Heart right ventricle (tissue), 16 donors: ENCODE data around the gene TUBGCP3. TPM values are rescaled to one million over a fixed set of nuclear protein-coding genes. Genes with fewer than 3 reads are reported as not detected.

ENCODE experiments used
- ATAC-seq, 8 donors: fragments of 200-7000 bp; cut with Tn5 transposase; one replicate each; pipeline ENCODE4 v1.9.1; 2020; ENCODE audit warnings: mild to moderate bottlenecking in 8 of 8, moderate library complexity in 8 of 8, moderate number of reproducible peaks in 1 of 8
- DNase-seq, 2 donors: peaks; one replicate each; pipeline ENCODE4 v3.0.0-alpha.2; 2020
- H3K27ac ChIP-seq, 10 donors: fragments of 200-600 bp; sonication (generic) in 2 of 10; one replicate each; pipeline versions ENCODE4 v1.5.0 to v1.8.0; 2020 to 2022; ENCODE audit warnings: mild to moderate bottlenecking in 3 of 10
- H3K27me3 ChIP-seq, 7 donors: fragments of 200-600 bp; one replicate each; pipeline ENCODE4 v1.8.0; 2021 to 2022; ENCODE audit warnings: mild to moderate bottlenecking in 2 of 7
- H3K36me3 ChIP-seq, 9 donors: fragments of 200-600 bp; sonication (generic) in 1 of 9; one replicate each; pipeline versions ENCODE4 v1.5.0 to v1.8.0; 2020 to 2022; ENCODE audit warnings: mild to moderate bottlenecking in 2 of 9
- H3K4me1 ChIP-seq, 9 donors: fragments of 200-600 bp; sonication (generic) in 1 of 9; one replicate each; pipeline versions ENCODE4 v1.5.0 to v1.8.0; 2020 to 2022; ENCODE audit warnings: mild to moderate bottlenecking in 4 of 9
- H3K4me3 ChIP-seq, 10 donors: fragments of 200-600 bp; sonication (generic) in 2 of 10; one replicate each; pipeline versions ENCODE4 v1.5.0 to v1.8.0; 2020 to 2022; ENCODE audit warnings: mild to moderate bottlenecking in 7 of 10, moderate library complexity in 2 of 10
- H3K9me3 ChIP-seq, 11 donors: fragments of 200-600 bp in 10 of 11; sonication (generic) in 2 of 11; one replicate each; pipeline versions ENCODE4 v1.5.0 to v1.8.0; 2013 to 2022; ENCODE audit warnings: mild to moderate bottlenecking in 2 of 11, control low read depth in 1 of 11, moderate library complexity in 1 of 11
- CTCF ChIP-seq, 9 donors: fragments of 200-600 bp; sonication (generic) in 2 of 9; IDR thresholded peaks; one replicate each; pipeline versions ENCODE4 v1.5.0 to v1.8.0; 2021 to 2022; ENCODE audit warnings: antibody characterized with exemption in 9 of 9, mild to moderate bottlenecking in 5 of 9, moderate library complexity in 1 of 9
- WGBS, 2 donors: extraction: QIAGEN DNeasy Blood & Tissue Kit; methylation state at CpG; one replicate each; pipeline ENCODE4 v1.1.7; 2013; ENCODE audit warnings: inconsistent platforms in 1 of 2; 5-methylcytosine and 5-hydroxymethylcytosine counted together
- intact Hi-C, 10 donors: fragments of 100-400 bp; cut with DNase I; formaldehyde crosslinking; loops; one replicate each; pipeline versions ENCODE4 v1.11.1 to v1.14.2; 2022
- polyA plus RNA-seq, 2 donors: library from polyadenylated mRNA; stranded (reverse); fragments of 200-250 nt; gene quantifications; one replicate each; pipeline ENCODE4 v1.2.3, GENCODE V29; 2013
- total RNA-seq, 10 donors: library from RNA; stranded (reverse); fragmentation: NEBNext Ultra II Directional in 3 of 10; extraction: Animal tissue kit (Norgen Biotek cat#: 25700) in 3 of 10; gene quantifications; one replicate each; pipeline versions ENCODE4 v1.2.1 to v1.2.4, GENCODE V29; 2021 to 2023
- donor health status: Arrhythmogenic right ventricular cardiomyopathy.
- donor health status: ischemic (EF 13 %, LVEDD 7.1; RV severe dilation, severe dysfunction).
- donor health status: healthy with polysubstance abuse.
- donor health status: DM: no; HTN: yes; CAD: no.
- donor health status: DM: no; HTN: no; CAD: no.
- donor health status: ischemic (EF 25% LVEDD 6.9; RV normal size, moderate dysfunction).
- donor health status: ischemic (EF 25% LVEDD 5.7; RV mildly dilated, moderate dysfunction).
- donor health status: healthy.
- donor health status: DM: yes; HTN: yes; CAD: no.
- donor health status: Ischemic cardiomyopathy.
- donor health status: ischemic (EF 35%, LVEDD 5.7; RV mildly dilated, moderate dysfunction).
- donor health status: nonischemic (EF 11% LVEDD 7.7; RV severe dilation, severe dysfunction).
- donor health status: DM: yes; HTN: yes; CAD: no.
- donor health status: PGD.
- donor health status: ischemic (EF 29% LVEDD 5.4; RV normal size, mild dysfunction).
- donor health status: nonischemic (EF 23%, LVEDD 6.1; RV moderate dilation, normal function).

Gene TUBGCP3
- total and polyA plus RNA-seq, 12 donors: 10.6 to 25.8 (median 17.7) TPM

- no peaks in the 10 kb centered on the region for H3K36me3 ChIP-seq
- ATAC-seq (no peak), DNase-seq (no peak)
- intact Hi-C loops: no loop called here
- WGBS, 2 donors: 80 to 83% methylated on average over 22 of the region's 22 CpGs
- H3K27ac ChIP-seq: no peak overlapping the region
- no peak overlapping the region for H3K4me3 ChIP-seq
- no peak for TF ChIP-seq CTCF (IDR thresholded peaks at IDR 0.05)
- peaks cover 0 to 23% (median 5%) of the 10 kb centered on the region in 11 donors for H3K9me3 ChIP-seq
- H3K4me1 ChIP-seq: no peaks in the 10 kb centered on the region
- H3K27me3 ChIP-seq: peaks cover 0 to 24% (median 14%) of the 10 kb centered on the region in 7 donors
Measured at GRCh38 chr13:112456138-112457056, 131.6 kb downstream of the TUBGCP3 start.

- Histone ChIP-seq H3K27ac (no peak overlapping the region), H3K4me3 (no peak overlapping the region), H3K27me3 (peaks cover 0 to 27% (median 14%) of the 10 kb centered on the region in 7 donors), H3K9me3 (peaks cover 0 to 20% (median 5%) of the 10 kb centered on the region in 11 donors), H3K36me3 (no peaks in the 10 kb centered on the region), H3K4me1 (no peaks in the 10 kb centered on the region)
- no peak for ATAC-seq
- intact Hi-C loops: no loop called here
- no peak for TF ChIP-seq CTCF (IDR thresholded peaks at IDR 0.05)
- whole genome bisulfite sequencing, 2 donors: 78 to 84% methylated on average over 17 of the region's 17 CpGs
- no peak for DNase-seq
Measured at GRCh38 chr13:112455476-112456059, 132.4 kb downstream of the TUBGCP3 start.

- intact Hi-C loops: no loop called here
- no peaks in the 10 kb centered on the region for H3K4me1 ChIP-seq
- peaks cover 0 to 14% (median 5%) of the 10 kb centered on the region in 11 donors for H3K9me3 ChIP-seq
- TF ChIP-seq CTCF (IDR thresholded peaks at IDR 0.05): no peak
- 73 to 77% methylated on average over 16 of the region's 16 CpGs for WGBS, 2 donors
- H3K27me3 ChIP-seq: peaks cover 0 to 27% (median 14%) of the 10 kb centered on the region in 7 donors
- DNase-seq (no peak), ATAC-seq (no peak)
- no peak overlapping the region for H3K27ac ChIP-seq
- H3K4me3 ChIP-seq: no peak overlapping the region
- H3K36me3 ChIP-seq: no peaks in the 10 kb centered on the region
Measured at GRCh38 chr13:112454648-112455334, 133.2 kb downstream of the TUBGCP3 start.
